Epithelial cell of esophagus (primary cell): ENCODE measurements around the gene LARP6.

Experiments used
- DNase-seq: peaks from one replicate; pipeline ENCODE4 v3.0.0; 2010; ENCODE audit warnings: low read depth
- H3K4me3 ChIP-seq: 2 replicates; pipeline ENCODE4 v1.5.1; 2011; ENCODE audit warnings: mild to moderate bottlenecking, low read length, control low read depth
- TF ChIP-seq, protein P1 (sequence below): IDR thresholded peaks from 2 replicates; pipeline ENCODE4 v1.5.1; 2011; ENCODE audit warnings: low read depth, mild to moderate bottlenecking, low read length, control low read depth, inconsistent platforms; ENCODE audit not compliant: insufficient read depth; ENCODE audit errors: missing control alignments

The LARP6 gene

DNA sequence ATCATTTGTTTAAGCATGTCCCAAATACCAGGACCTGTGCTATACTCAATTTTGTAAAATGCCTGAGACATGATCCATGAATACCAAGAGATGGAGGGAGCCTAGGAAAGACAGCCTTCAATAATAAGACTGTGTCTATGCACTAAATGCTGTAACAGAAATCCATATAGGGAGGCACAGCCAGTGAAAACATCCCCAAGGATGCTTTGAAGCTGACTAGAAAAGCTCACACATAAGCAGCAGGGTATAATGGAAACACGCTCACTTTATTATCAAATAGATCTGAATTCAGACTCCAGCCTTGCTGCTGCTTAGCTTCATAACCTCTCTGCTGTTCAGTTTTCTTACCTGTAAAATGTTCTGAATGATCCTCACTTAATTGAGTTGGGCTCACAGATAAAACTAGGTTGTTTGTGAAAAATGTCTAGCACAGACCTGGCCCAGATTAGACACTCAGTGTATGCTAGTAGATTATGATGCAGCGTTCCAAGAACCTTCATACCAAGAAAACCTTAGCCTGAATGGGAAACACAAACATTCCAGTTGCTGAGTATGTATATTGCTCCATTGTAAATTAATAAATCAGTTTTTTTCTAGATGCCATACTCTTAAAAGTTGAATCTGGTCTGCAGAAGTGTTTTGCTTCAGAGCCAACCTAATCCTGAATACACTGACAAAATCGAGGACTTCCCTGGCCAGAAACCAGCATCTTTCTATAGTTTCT lies 3.8 kb upstream of the LARP6 start:
- TF ChIP-seq, protein P1, sequence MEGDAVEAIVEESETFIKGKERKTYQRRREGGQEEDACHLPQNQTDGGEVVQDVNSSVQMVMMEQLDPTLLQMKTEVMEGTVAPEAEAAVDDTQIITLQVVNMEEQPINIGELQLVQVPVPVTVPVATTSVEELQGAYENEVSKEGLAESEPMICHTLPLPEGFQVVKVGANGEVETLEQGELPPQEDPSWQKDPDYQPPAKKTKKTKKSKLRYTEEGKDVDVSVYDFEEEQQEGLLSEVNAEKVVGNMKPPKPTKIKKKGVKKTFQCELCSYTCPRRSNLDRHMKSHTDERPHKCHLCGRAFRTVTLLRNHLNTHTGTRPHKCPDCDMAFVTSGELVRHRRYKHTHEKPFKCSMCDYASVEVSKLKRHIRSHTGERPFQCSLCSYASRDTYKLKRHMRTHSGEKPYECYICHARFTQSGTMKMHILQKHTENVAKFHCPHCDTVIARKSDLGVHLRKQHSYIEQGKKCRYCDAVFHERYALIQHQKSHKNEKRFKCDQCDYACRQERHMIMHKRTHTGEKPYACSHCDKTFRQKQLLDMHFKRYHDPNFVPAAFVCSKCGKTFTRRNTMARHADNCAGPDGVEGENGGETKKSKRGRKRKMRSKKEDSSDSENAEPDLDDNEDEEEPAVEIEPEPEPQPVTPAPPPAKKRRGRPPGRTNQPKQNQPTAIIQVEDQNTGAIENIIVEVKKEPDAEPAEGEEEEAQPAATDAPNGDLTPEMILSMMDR, result no peak
- no peak overlapping the region for H3K4me3 ChIP-seq
- no peak for DNase-seq

DNA sequence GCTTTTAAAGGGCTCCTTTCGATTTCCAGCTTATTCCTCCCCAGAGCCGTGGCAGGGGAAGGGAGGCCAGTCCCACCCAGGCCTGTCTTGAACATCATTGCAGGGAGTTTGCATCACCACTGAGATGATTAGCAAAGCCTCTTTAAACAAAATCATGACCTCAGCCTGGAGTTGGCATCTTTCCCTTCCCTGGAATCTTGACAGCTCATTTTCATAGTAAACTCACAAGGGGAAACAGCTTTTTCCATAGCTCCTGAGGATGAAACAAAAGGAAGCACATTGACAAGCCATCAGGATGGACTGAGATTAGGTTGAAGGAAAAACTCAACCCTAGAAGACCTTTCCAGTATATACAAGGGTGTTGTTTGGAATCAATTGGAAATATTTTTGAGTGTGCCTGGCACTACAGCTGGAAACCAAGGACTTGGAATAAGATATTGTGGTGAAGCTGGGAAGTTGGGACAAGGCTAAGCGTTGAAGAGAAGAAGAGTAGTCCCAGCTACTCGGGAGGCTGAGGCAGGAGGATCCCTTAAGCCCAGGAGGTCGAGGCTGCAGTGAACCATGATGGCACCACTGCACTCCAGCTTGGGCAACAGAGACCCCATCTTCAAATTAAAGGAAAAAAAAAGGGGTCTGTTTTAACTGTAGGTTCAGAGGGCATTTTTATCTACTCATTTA lies 3.1 kb upstream of the LARP6 start:
- peak; percentile 94 for DNase-seq
- no peak overlapping the region for H3K4me3 ChIP-seq
- TF ChIP-seq, protein P1, result no peak

- DNase-seq, result no peak
- no peak overlapping the region for H3K4me3 ChIP-seq
- TF ChIP-seq, protein P1, result no peak
Observed at GRCh38 chr15:70856177-70856883, 2.4 kb upstream of the LARP6 start.

DNA sequence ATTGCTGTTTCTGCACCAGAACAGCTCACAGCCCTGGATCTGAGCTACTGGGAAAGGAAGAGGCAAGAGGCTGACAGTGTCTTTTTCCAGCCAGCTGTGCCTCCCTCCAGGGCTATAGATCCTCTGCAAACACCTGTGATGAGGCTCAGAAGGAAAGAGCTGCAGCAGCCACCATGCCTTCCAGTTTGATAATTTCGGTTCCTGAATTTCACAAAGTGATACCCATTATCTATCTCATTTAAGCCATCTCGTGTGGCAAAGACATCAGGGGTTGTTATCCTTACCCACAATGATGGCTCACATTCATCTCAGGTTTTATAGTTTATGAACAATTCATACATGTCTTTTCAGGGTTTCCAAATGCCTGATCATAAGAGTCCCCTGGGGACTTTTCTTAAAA lies 1.8 kb upstream of the LARP6 start:
- no peak overlapping the region for H3K4me3 ChIP-seq
- DNase-seq, result no peak
- TF ChIP-seq, protein P1, result no peak

GRCh38 chr15:70854666-70854976 lies 664 bp upstream of the LARP6 start:
- TF ChIP-seq, protein P1, result no peak
- peak; percentile 51 for DNase-seq
- no peak overlapping the region for H3K4me3 ChIP-seq

GRCh38 chr15:70853318-70853972 lies 512 bp downstream of the LARP6 start:
- TF ChIP-seq, protein P1, result no peak
- DNase-seq, result peak; percentile 65
- H3K4me3 ChIP-seq, result peak overlapping the region; percentile 45
